Measurements from ENCODE around the gene MACF1.
A peak's percentile ranks its signal among the peaks of the same experiment; 100 is the strongest.

MACF1 gene

DNA sequence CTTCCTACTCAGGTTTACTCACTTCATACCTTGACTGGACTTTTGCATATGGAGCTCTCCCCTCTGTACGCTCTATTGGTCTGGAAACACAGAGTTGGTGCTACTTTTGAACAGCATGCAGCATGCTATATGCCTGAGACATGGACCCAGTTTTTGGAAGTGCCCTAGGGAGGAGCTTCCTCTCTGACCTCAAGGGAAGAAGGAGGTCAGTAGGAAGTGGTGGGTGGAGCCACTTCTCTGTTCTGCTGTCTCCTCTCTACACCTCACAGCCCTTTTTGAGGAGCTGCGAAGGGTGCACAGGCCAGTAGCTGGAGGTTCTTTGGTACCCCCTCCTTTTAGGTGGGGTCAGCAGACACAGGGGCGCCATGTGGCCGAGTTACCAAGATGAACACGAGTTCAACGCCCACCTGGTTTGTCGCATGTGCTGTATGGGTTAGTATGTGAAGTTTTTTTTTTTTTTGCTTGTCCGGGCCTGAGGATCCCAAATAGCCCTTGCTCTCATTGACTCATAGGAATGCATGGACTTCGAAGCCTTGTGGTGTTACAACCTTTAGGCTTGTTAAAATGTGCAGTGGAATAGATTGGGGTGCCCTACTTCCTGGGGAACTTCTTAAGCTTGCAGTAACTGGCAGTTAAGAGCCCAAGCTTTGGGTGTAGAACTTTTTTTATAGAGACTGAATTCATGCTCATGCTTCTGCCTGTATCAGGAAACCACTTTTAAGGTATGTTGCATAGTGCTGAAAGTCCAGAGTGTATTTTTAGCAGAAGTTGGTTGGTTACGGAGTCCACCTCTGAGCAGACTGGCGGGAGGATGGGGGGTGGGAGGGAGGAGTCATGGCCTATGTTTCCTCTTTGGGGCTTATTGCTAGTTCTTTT lies 10.7 kb downstream of the MACF1 start:
- peak; percentile 59 for DNase-seq

DNA sequence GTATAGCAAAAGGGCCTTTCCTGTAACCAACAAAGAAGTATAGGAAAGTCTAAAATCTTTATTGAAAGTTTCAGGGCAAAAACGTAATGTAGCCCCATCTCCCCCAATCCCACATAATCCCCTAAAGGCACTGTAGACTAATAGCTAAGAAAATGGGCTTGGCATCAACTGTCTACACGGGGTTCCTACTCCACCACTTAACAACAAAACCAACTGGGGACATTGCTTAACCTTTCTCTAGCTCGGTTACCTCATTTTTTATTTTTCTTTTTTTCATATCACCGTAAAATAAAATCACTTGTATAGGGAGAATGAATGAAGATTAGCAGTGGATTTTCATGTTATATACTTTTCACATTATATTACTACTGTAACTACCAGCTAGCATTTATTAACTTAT lies 12.3 kb downstream of the MACF1 start:
- no peak for DNase-seq

DNA sequence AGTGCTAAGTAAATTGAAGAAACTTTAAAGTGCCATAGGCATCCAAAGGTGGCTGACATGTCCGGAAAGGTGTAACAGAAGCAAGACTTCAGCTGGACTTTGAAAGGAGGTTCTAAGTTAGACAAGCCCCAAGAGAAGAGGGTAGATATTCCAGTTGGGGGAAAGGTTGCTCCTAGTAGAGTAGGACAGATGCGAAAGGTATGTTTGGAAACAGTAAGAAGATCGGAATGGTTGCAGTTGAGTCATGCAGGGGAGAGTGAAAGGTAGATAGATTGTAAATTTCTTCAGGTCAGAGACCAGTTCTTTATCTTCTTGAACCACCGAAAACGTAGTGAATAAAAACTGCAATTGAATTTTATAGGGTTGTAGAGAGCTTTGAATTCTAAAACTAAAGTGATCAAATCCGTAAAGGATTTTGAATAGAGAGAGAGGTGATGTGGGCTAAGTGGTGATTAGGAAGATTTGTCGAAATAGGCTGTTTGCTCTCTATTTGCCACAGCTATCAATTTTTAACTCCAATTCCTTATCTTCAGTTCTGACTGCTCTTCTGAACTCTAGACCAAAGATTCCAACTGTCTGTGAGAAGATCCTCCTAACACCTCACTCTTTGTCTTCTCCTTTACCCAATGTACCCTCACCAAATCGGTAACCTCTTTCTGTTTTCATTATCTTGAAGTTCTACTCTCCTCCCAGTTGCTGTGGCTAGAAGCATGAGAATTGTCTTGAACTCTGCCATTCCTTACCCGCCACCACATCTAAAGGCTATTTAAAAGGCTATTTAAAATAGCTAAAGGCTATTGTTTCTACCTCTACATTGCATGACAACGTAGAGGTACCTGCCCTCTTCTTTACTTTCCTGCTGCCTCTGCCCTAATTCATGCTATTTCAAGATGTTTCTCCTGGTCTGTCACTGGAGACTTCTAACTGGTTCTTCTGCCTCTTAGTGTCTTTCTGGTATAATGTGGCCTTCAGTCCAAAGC lies 16.7 kb downstream of the MACF1 start:
- DNase-seq = no peak

DNA sequence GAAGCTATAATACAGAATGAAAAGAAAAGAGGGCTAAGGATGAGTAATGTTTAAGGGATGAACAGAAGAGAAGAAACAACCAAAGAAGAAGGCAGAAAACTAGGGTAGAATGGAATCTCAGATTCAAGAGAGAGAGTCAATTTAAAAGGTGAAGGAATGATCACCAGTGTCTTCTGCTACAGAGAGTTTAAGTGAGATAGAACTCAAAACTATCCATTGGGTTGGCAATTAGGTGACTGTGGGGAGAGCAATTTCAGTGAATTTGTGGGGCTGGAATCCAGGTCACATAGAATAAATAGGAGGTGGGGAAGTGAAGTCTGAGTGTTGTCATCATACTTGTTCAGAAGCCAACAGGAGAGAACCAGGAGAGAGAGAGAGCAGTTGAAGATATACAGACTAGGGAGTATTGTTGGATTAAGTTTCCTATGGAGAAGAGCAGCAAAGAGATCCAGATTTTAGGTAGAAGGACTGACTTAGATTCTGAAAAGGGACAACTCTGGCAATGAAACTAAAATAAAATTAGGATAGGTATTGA lies 19.9 kb downstream of the MACF1 start:
- DNase-seq = no peak

GRCh38 chr1:39226836-39227235 lies 22.3 kb downstream of the MACF1 start:
- no peak for DNase-seq

GRCh38 chr1:39228252-39228651 lies 23.8 kb downstream of the MACF1 start:
- no peak for DNase-seq

- no peak for DNase-seq
Measured at GRCh38 chr1:39229504-39229903, 25.0 kb downstream of the MACF1 start.

DNA sequence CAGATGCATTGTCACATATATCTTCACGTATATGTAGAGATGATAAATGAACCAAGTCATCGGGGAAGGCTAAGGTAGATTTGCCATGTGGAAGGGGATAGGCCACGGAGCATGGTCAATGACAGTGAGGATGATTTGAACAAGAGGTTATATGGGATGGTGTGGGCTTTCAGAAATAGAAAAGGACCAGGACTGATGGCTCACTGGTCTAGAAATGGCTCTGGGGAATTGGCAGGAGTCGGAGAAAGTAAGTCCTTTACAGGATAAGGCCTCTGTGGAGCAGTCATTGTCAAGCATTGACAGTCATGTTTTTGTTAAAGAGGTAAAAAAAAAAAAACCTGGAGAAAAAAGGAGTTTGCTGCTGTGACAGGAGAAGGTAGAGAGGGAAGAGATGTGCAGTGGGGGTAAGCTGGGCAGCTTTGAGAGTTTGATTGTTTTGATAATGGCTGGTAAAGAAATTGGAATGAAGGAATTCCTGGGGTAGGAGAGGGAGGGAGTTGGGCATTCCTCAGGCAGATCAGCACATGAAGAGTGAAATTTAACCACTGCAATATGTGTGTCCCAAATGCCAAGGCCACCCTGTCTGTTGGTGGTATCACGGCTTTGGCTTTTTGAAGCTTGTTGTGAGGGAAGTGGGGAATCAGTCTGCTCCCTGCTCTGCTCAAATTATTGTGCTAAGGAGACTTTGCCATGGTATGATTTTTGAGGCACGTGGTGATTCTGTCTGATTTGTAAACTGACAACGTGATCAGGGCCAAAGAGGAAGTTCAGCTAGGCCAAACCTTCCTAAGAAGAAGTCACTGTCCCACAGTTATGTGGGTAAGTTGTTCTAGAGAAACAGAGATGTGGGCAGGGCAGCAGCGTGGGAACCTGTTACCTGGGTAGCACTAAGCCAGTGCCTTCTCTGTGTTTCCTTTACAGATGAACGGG lies 26.0 kb downstream of the MACF1 start:
- peak; percentile 32 for DNase-seq

DNA sequence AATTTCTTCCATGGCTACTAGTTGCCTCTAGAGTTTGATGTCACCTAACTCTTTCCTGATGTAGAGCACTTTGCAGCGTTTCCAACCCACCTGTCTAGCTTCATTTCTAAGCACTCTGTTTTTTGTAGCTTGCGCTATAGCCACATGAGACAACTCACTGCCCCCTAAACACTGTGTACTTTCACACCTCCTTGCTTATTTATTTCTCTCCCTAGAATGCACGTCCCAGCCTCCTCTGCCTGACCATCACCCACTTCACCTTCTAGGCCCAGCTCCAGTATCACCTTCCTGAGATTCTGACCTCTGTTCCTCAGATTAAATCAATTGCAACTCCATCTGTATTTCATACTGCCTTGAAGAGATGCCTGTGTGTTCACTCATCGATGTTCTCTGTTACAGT lies 32.5 kb downstream of the MACF1 start:
- no peak for DNase-seq

GRCh38 chr1:39238476-39238875 lies 34.0 kb downstream of the MACF1 start:
- DNase-seq = no peak

DNA sequence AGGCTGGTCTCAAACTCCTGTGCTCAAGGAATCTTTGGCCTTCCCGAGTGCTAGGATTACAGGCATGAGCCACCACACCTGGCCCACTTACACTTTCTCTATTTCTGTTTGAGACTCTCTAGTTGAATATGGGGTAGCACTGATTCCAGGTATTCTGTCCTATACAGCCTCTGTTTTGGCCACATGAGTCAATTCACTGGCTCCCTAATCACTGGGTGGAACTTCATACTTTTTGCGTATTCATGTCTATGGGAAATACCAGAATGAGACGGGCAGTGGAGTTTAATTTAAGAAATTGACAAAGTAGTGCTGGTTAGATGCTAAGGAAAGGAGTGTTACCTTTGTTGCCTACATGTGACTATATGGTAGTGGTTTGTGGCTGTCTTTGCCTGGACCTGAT lies 35.5 kb downstream of the MACF1 start:
- no peak for DNase-seq

- no peak for DNase-seq
Measured at GRCh38 chr1:39243302-39243701, 38.8 kb downstream of the MACF1 start.

GRCh38 chr1:39250460-39251240 lies 46.2 kb downstream of the MACF1 start:
- DNase-seq = no peak

- DNase-seq = no peak
Measured at GRCh38 chr1:39255222-39255621, 50.7 kb downstream of the MACF1 start.

DNA sequence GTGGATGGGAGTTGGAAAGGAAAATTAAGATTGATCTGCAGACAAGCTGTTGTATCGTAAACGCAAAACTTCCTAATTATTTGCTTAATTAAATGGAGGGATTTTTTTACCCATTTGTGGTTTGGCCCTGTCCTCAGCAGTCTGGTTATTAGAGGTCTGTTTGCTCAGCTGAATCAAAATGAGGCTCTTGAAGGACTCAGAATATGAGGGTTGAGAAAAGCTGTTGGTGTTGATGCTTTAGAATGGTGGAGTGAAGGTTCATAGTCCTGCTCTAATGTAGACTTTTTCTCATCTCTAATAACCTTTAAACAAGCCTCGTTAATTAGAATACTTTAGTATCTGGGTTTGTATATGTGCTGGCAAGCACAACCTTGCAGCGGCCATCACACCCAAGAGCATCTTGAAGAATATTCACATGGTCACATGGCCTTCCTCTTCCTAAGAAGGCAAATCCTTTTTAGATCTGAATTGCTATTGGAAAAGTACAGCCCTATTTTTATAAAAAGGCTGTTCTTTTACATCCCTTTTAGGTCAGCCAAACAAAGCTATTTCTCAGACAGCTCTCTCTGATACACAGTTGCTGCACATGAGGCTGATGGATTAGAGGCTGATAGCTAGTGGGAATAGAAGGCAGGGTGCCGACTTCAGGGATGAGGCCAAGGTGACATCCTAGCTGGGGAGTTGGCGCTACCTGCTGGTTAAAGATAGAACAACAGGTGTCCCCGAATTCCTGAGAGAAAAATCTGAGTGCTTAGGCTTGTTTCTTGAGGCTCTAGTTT lies 53.8 kb downstream of the MACF1 start:
- peak; percentile 18 for DNase-seq

- no peak for DNase-seq
Measured at GRCh38 chr1:39258925-39259244, 54.4 kb downstream of the MACF1 start.

DNA sequence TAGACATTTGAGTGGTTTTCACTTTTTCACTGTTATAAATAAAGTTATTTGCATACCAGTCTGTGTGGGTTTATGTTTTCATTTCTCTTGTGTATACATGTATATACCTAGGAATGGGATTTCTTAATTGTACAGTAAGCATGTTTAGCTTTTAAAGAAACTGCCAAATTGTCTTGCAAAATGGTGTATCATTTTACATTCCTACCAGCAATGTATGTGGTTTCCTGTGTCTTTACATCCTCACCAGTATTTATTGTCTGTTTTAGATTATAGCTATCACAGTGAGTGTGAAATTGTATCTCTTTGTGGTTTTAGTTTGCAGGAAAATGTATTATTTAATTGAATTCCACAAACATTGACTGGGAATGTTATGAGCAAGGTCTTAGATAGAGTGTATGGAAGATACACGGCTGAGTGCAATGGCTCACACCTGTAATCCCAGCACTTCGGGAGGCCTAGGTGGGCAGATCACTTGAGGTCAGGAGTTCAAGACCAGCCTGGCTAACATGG lies 57.3 kb downstream of the MACF1 start:
- no peak for DNase-seq

- no peak for DNase-seq
Measured at GRCh38 chr1:39262802-39263201, 58.3 kb downstream of the MACF1 start.

GRCh38 chr1:39266269-39266668 lies 61.8 kb downstream of the MACF1 start:
- no peak for DNase-seq

- no peak for DNase-seq
Measured at GRCh38 chr1:39266792-39267191, 62.3 kb downstream of the MACF1 start.

GRCh38 chr1:39268112-39268581 lies 63.7 kb downstream of the MACF1 start:
- no peak for DNase-seq
